GM19023 (cell line): ENCODE measurements around the gene NFIA.
"Not testable (repeated sequence)": the region's sequence is repeated elsewhere in the genome, so short reads cannot be mapped to it uniquely, and the experiment has no call there.

ENCODE experiments used
- ATAC-seq: cut with Tn5 transposase; IDR thresholded peaks from one replicate; pipeline ENCODE4 v1.9.1; 2021; ENCODE audit warnings: mild to moderate bottlenecking, moderate library complexity; ENCODE audit not compliant: unreplicated experiment

The NFIA gene

GRCh38 chr1:61124696-61125095 lies 42.3 kb downstream of the NFIA start:
- no peak for ATAC-seq

- no peak for ATAC-seq
Measured at GRCh38 chr1:61125263-61125662, 42.9 kb downstream of the NFIA start.

- no peak for ATAC-seq
Measured at GRCh38 chr1:61125895-61126294, 43.5 kb downstream of the NFIA start.

- ATAC-seq: not testable (repeated sequence)
Measured at GRCh38 chr1:61126843-61127242, 44.5 kb downstream of the NFIA start.

GRCh38 chr1:61130338-61131000 lies 48.1 kb downstream of the NFIA start:
- ATAC-seq: no peak

- no peak for ATAC-seq
Measured at GRCh38 chr1:61131248-61131647, 48.9 kb downstream of the NFIA start.

GRCh38 chr1:61131716-61132115 lies 49.4 kb downstream of the NFIA start:
- ATAC-seq: no peak

GRCh38 chr1:61132176-61132638 lies 49.8 kb downstream of the NFIA start:
- ATAC-seq: no peak

- ATAC-seq: no peak
Measured at GRCh38 chr1:61132645-61133334, 50.4 kb downstream of the NFIA start.

- no peak for ATAC-seq
Measured at GRCh38 chr1:61133335-61134019, 51.1 kb downstream of the NFIA start.

- no peak for ATAC-seq
Measured at GRCh38 chr1:61135291-61135690, 52.9 kb downstream of the NFIA start.

- no peak for ATAC-seq
Measured at GRCh38 chr1:61138305-61138704, 55.9 kb downstream of the NFIA start.

GRCh38 chr1:61138921-61139774 lies 56.8 kb downstream of the NFIA start:
- no peak for ATAC-seq

GRCh38 chr1:61139775-61140549 lies 57.6 kb downstream of the NFIA start:
- no peak for ATAC-seq

- ATAC-seq: no peak
Measured at GRCh38 chr1:61140778-61141177, 58.4 kb downstream of the NFIA start.

GRCh38 chr1:61141288-61142042 lies 59.1 kb downstream of the NFIA start:
- ATAC-seq: no peak

- ATAC-seq: no peak
Measured at GRCh38 chr1:61142043-61142440, 59.7 kb downstream of the NFIA start.

- no peak for ATAC-seq
Measured at GRCh38 chr1:61142726-61143500, 60.6 kb downstream of the NFIA start.
